GM21447 (cell line): ENCODE results near the gene EOMES.
A peak's percentile ranks its signal among the peaks of the same experiment; 100 is the strongest.
"Not testable (repeated sequence)": the region's sequence is repeated elsewhere in the genome, so short reads cannot be mapped to it uniquely, and the experiment has no call there.

Source experiments
- ATAC-seq: cut with Tn5 transposase; IDR thresholded peaks from one replicate; pipeline ENCODE4 v1.9.1; 2021; ENCODE audit not compliant: unreplicated experiment

Gene EOMES

GRCh38 chr3:27721717-27722564 lies at the start of gene EOMES:
Gene EOMES, minus strand, starts transcription at chr3:27722323. Its CDS starts 29 bp downstream, at chr3:27722294.
- peak; percentile 59 for ATAC-seq

DNA sequence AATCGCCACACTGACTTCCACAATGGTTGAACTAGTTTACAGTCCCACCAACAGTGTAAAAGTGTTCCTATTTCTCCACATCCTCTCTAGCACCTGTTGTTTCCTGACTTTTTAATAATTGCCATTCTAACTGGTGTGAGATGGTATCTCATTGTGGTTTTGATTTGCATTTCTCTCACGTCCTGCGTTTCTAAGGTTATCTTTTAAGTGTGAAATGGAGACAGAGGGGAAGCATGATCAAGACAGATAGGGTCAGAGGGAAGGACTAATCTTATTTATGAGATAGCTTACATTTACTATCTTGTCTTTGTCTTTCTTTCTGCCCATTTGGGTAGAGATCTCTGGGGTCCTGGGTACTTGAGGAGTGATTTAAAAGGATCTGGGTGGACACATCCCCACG lies 48.3 kb upstream of the EOMES start:
- ATAC-seq: not testable (repeated sequence)

DNA sequence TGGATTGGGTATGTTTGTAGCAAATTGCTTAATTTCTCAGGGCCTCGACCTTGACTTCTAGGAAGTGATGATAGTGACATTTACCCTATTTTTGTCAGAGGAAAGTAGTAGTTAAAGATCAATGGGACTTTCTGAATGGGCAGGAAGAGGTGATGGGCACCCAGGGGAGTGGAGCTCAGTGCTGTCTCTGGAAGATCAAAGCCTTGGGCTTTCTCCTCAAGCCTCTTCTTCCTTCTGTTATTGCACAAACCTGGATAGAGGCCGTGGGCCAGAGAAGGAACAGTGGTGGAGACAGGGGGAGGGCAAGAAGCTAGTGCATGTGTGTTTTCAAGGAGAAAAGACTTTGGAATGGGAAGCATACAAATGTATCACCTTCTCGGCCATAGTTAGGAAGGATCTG lies 44.9 kb upstream of the EOMES start:
- ATAC-seq: no peak

GRCh38 chr3:27758083-27758482 lies 36.0 kb upstream of the EOMES start:
- no peak for ATAC-seq

- no peak for ATAC-seq
Measured at GRCh38 chr3:27756877-27757276, 34.8 kb upstream of the EOMES start.

DNA sequence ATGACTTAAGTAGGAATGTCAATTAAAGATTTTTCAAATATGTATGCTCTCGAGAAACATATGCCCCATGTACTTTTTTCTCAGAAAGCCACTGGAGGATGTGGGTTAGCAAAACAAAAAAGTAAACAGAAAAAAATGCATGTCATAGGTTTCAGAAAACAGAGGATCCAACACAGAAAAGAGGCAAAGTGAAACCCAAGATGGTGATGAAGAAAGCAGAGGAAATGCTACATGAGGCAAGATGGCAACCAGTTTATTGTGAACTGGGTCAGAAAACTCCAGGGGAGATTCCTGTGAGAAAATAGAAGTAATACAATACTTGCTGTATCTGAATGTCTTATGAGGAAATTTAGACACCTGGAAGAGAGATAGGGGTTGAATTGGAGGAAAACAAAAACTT lies 30.8 kb upstream of the EOMES start:
- no peak for ATAC-seq

DNA sequence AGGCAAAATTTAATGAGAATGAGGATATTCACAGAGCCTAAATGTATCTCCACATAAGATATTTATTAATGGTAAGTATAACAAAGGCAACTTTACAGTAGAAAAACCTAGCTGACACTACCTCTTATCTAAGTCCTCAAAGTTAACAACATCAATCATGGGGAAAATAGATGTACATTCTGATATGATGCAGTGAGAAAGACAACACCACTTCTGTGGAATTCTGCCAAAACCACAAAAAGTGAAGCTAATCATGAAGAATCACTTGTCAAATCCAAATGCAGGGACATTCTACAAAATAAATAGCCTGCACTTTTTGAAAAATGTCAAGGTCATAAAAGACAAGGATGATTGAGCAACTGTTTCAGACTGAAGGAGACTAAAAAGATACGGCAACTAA lies 27.5 kb upstream of the EOMES start:
- ATAC-seq: no peak

DNA sequence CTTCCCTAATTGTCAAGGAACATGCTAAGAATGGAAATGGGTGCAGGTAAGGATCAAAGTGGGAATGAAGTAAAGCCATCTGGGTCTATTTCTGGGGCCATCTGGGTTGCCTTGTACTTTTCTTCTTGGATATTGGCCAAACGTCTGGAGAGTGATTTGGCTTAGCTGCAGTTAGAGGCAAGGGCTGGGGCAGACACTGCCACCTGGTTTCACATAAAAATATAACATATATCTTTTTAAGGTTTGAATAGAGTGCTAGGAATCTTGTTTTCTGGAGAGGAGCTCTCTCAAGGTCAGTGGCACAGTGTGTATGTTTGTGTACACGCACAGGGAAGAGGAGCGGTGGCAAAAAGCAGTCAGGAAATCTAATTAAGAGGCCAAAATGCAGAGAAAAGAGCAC lies 24.7 kb upstream of the EOMES start:
- no peak for ATAC-seq

DNA sequence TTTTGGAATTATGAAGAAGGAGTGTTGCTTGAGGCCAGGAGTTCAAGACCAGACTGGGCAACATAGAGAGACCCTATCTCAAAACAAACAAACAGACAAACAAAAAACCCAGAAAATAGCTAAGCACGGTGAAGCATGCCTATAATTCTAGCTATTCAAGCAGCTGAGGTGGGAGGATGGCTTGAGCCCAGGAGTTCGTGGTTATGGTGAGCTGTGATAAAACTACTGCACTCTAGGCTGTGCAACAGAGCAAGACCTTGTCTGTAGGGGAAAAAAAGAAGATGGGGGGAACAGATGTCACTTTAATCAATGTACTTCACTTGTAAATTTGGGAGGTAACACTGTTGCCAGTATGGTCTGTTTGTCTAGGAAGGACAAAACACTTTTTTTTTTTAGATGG lies 18.7 kb upstream of the EOMES start:
- ATAC-seq: no peak

DNA sequence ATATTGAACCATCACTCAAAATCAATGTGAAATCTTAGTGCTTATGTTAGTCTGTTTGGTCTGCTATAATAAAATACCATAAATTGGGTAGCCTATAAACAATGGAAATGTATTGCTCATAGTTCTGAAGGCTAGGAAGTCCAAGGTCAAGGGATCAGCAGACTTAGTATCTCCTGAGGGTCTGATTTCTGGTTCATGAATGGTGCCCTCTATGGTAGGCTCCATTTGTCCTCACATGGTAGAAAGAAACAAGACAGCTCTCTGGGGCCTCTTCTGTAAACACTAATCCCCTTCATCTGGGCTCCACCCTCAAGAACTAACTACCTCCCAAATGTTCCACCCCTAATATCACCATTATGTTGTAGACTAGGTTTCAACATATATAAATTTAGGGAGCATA lies 15.0 kb upstream of the EOMES start:
- ATAC-seq: no peak

- no peak for ATAC-seq
Measured at GRCh38 chr3:27730774-27731659, 8.9 kb upstream of the EOMES start.

DNA sequence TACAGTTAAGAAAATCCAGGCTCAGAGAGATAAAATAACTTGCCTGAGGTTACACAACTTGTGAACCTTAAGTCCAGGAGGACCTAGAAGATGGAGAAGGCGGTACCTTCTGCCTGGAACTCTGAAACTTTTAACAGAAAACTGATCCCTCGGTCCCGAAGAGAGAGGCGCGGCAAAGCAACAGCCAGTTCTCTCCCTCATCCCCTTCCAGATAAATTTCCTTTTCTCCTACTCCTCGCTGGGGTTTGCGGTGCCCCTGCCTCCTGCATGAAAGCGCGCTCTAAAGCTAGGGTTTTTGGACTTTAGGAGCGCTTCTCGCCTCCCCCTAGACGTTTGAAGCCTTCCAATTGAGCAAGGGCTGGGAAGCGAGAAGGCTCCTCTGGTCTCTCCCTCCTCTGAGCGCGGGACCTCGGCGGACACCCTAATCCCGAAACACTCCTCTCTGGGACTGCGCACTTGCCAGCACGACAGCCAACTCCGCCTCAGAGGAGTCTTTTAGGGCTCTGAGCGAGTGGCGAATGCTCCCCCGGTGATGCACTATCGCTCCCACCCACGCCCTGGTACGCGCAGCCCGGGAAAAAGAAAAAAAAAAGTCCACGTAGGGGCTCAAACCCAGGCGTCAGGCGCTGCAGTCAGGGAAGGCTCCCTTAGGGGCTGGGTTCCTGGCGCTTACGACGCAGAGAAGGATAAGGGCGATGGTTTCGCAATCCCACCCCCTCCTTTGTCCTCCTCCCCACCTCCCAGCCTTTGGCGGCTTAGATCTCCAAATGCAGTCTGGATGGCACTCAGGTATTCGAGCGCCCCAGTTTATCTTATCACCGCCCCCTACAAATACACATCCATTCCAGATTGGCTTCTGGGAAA lies 7.9 kb upstream of the EOMES start:
- ATAC-seq: no peak

- ATAC-seq: no peak
Measured at GRCh38 chr3:27729325-27729724, 7.2 kb upstream of the EOMES start.

- no peak for ATAC-seq
Measured at GRCh38 chr3:27728195-27729087, 6.3 kb upstream of the EOMES start.

- ATAC-seq: no peak
Measured at GRCh38 chr3:27726240-27726639, 4.1 kb upstream of the EOMES start.

GRCh38 chr3:27724459-27725197 lies 2.5 kb upstream of the EOMES start:
- no peak for ATAC-seq

DNA sequence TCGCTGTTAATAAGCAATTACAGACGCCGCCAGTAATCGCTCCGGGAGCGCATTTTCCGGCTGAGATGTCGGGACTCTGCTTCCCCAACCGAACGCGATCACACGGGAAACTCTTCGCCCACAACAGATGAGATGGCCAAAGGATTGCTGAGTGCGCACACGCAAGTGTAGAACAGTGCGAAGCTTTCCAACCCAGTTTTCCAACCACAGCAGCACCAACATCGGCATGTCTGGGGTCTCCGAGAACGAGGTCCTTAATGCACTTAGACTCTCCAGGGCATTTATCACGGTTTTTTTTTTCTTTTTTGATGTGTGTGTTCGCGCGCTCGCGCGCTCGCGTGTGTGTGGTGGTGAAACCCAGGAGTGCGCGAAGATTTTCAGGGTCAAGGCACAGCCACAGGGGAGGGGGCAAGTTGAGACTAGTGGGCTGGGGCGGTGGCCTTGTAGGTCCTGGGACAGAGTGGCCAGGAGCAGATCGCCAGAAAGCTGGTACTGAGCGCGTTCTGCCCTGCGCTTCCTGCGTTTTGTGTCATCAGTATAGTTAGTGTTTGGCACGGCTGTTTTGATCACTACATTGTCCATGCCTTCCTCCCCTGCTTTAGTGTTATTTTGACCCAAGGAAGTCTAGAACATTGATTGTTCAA lies 1.8 kb upstream of the EOMES start:
- no peak for ATAC-seq

GRCh38 chr3:27723456-27723814 lies 1.3 kb upstream of the EOMES start:
- ATAC-seq: no peak

- ATAC-seq: no peak
Measured at GRCh38 chr3:27723001-27723445, 900 bp upstream of the EOMES start.
